HepG2 (cell line): Measurements from ENCODE around the gene CRKL.
"Not testable (repeated sequence)": the region's sequence is repeated elsewhere in the genome, so short reads cannot be mapped to it uniquely, and the experiment has no call there.

Experiments used
- NCOA2 ChIP-seq: sonication (generic); formaldehyde crosslinking; IDR thresholded peaks from 2 replicates; pipeline ENCODE4 v1.8.0; 2022; ENCODE audit warnings: inconsistent platforms
- ZNF564 ChIP-seq: sonication (generic); formaldehyde crosslinking; IDR thresholded peaks from 2 replicates; pipeline ENCODE4 v1.8.1; 2023; ENCODE audit warnings: mild to moderate bottlenecking, missing genetic modification reagents

DNA sequence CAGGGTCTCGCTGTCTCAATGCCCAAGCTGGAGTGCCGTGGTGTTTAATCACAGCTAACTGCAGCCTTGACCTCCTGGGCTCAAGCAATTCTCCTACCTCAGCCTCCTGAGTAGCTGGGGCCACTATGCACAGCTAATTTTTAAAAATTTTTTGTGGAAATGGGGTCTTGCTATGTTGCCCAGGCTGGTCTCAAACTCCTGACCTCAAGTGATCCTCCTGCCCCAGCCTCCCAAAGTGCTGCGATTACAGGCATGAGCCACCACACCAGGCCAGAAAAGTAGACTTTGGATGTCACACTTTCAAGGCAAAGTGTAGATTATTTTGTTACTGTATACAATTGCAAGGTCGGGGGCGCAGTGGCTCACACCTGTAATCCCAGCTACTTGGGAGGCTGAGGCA is 8.5 kb upstream of the CRKL start:
- TF ChIP-seq ZNF564, NCOA2 (CRISPR knock-in tag): not testable (repeated sequence)
